NB4 (cell line): ENCODE measurements around the gene BCL11B.

Experiments
- MYC ChIP-seq: IDR thresholded peaks from 2 replicates; pipeline ENCODE4 v1.6.1; 2011; ENCODE audit warnings: low read depth, low read length
- POLR2A ChIP-seq: IDR thresholded peaks from 2 replicates; pipeline ENCODE4 v1.6.1; 2011; ENCODE audit warnings: mild to moderate bottlenecking; ENCODE audit not compliant: insufficient read length; ENCODE audit errors: extremely low read depth
- TF ChIP-seq, protein P1 (sequence below): IDR thresholded peaks from one replicate; pipeline ENCODE4 v1.5.1; 2012; ENCODE audit warnings: low read depth, low read length

DNA sequence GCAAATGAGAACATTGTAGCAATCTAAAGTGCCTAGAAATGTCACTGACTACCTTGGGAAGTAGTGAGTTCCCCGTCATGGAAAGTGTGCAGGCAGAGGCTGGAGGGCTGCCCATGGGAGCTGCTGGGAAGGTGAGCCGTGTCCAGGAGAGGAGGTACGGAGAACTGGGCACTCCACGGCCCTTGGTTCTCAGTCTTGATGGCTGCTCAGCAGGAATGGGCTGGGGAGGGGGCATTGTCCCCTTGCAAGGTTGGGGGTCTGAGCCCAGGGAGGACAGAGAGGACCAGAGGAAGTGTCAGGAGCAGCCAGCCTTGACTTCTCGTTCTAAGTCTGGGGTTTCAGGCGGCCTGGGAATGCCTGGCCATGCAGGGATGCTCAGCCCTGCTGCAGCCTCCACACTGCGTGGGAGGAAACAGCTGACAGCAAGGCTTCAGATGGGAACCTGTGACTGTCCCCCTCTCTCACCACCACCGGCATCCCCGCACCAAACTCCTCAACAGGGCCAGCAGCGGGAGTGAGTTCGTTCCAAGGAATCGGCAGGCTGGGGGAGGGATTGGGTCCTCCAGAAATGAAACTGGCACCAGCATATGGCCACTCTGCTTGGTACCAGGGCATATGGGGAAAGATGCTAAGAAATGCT, 140.2 kb downstream of the BCL11B start:
- TF ChIP-seq, protein P1, sequence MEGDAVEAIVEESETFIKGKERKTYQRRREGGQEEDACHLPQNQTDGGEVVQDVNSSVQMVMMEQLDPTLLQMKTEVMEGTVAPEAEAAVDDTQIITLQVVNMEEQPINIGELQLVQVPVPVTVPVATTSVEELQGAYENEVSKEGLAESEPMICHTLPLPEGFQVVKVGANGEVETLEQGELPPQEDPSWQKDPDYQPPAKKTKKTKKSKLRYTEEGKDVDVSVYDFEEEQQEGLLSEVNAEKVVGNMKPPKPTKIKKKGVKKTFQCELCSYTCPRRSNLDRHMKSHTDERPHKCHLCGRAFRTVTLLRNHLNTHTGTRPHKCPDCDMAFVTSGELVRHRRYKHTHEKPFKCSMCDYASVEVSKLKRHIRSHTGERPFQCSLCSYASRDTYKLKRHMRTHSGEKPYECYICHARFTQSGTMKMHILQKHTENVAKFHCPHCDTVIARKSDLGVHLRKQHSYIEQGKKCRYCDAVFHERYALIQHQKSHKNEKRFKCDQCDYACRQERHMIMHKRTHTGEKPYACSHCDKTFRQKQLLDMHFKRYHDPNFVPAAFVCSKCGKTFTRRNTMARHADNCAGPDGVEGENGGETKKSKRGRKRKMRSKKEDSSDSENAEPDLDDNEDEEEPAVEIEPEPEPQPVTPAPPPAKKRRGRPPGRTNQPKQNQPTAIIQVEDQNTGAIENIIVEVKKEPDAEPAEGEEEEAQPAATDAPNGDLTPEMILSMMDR = no peak
- no peak for TF ChIP-seq POLR2A
- TF ChIP-seq MYC = no peak
